Keratinocyte (primary cell): ENCODE results near the gene S100A7A. TPM values are rescaled to one million over a fixed set of nuclear protein-coding genes. Genes with fewer than 3 reads are reported as not detected.

Source experiments
- DNase-seq: peaks from one replicate; pipeline ENCODE4 v3.0.0-alpha.2; 2011; ENCODE audit warnings: low read depth, missing footprints, low spot score
- FAIRE-seq: peaks from 2 replicates; lab custom pipeline; 2011; peaks lifted over from hg19 to GRCh38; lab: Jason Lieb, UNC
- H2AFZ ChIP-seq: 2 replicates; pipeline ENCODE4 v1.6.0; 2012; ENCODE audit warnings: low read length, control low read depth, inconsistent platforms; ENCODE audit not compliant: control insufficient read depth
- H3K27ac ChIP-seq: 2 replicates; pipeline ENCODE4 v1.5.1; 2011; ENCODE audit warnings: low read length; ENCODE audit not compliant: control insufficient read depth, insufficient read depth
- H3K27me3 ChIP-seq: 3 replicates; pipeline ENCODE4 v1.6.0; 2011; ENCODE audit warnings: low read length; ENCODE audit not compliant: control insufficient read depth, insufficient read depth; ENCODE audit errors: extremely low read depth
- H3K36me3 ChIP-seq, 2 experiments: 2 replicates in 1 of 2; 3 replicates in 1 of 2; pipeline ENCODE4 v1.5.1; 2011; ENCODE audit warnings: low read length in 2 of 2, mild to moderate bottlenecking in 1 of 2; ENCODE audit not compliant: control insufficient read depth in 2 of 2, insufficient read depth in 2 of 2; ENCODE audit errors: extremely low read depth in 1 of 2
- H3K4me1 ChIP-seq: 3 replicates; pipeline ENCODE4 v1.5.1; 2011; ENCODE audit warnings: low read length; ENCODE audit not compliant: control insufficient read depth, insufficient read depth; ENCODE audit errors: extremely low read depth
- H3K4me2 ChIP-seq: 3 replicates; pipeline ENCODE4 v1.6.0; 2011; ENCODE audit warnings: low read depth, low read length; ENCODE audit not compliant: control insufficient read depth, insufficient read depth; ENCODE audit errors: extremely low read depth
- H3K4me3 ChIP-seq, 3 experiments: fragments of 200-600 bp in 1 of 3; sonication (generic) in 1 of 3; 2 replicates in 2 of 3; 3 replicates in 1 of 3; pipeline ENCODE4 v1.5.1; 2011 to 2016; ENCODE audit warnings: low read length in 3 of 3, mild to moderate bottlenecking in 3 of 3, control low read depth in 2 of 3, inconsistent platforms in 1 of 3, low read depth in 1 of 3, mixed read lengths in 1 of 3, mixed run types in 1 of 3, moderate library complexity in 1 of 3; ENCODE audit not compliant: control insufficient read depth in 2 of 3, insufficient read depth in 2 of 3; ENCODE audit errors: extremely low read depth in 1 of 3
- H3K79me2 ChIP-seq: 2 replicates; pipeline ENCODE4 v1.6.0; 2012; ENCODE audit warnings: low read length; ENCODE audit not compliant: control insufficient read depth, insufficient read depth
- H3K9ac ChIP-seq: 3 replicates; pipeline ENCODE4 v1.6.0; 2011; ENCODE audit warnings: low read length; ENCODE audit not compliant: control insufficient read depth, insufficient read depth; ENCODE audit errors: extremely low read depth
- H3K9me1 ChIP-seq: 3 replicates; pipeline ENCODE4 v1.6.0; 2011; ENCODE audit warnings: low read length; ENCODE audit not compliant: control insufficient read depth, insufficient read depth; ENCODE audit errors: extremely low read depth
- H3K9me3 ChIP-seq: 2 replicates; pipeline ENCODE4 v1.5.1; 2012; ENCODE audit warnings: low read depth, low read length; ENCODE audit not compliant: control insufficient read depth
- H4K20me1 ChIP-seq: 3 replicates; pipeline ENCODE4 v1.6.0; 2011; ENCODE audit warnings: low read length; ENCODE audit not compliant: control insufficient read depth, insufficient read depth; ENCODE audit errors: extremely low read depth
- EZH2 ChIP-seq: IDR thresholded peaks from one replicate; pipeline ENCODE4 v1.6.1; 2012; ENCODE audit warnings: inconsistent platforms, mild to moderate bottlenecking, low read length, moderate library complexity
- dilution Hi-C: fragments of 300-500 bp; cut with MboI; formaldehyde crosslinking; loops from one replicate; pipeline ENCODE4 v1.7.0; 2020; ENCODE audit warnings: low sequenced_read_pairs; ENCODE audit not compliant: extremely low pct_ligation_motif_present
- polyA plus RNA-seq, 5 experiments: library from polyadenylated mRNA; depleted of rRNA in 3 of 5; stranded (reverse) in 3 of 5; stranded (forward) in 1 of 5; unstranded in 1 of 5; fragments of >200 nt; gene quantifications; 1 replicate in 1 of 5; 2 replicates in 3 of 5; 3 replicates in 1 of 5; pipeline versions ENCODE4 v1.2.1 to v1.2.3, GENCODE V29; 2011 to 2012; ENCODE audit warnings: missing spikeins in 2 of 5, low read depth in 1 of 5, low replicate concordance in 1 of 5
- TF ChIP-seq, protein P1 (sequence below), 3 experiments: IDR thresholded peaks in 1 of 3; conservative IDR thresholded peaks in 1 of 3; optimal IDR thresholded peaks in 1 of 3; 2 replicates in 2 of 3; 3 replicates in 1 of 3; pipeline versions ENCODE3 to v1.5.1; 2011; ENCODE audit warnings: low read length in 3 of 3, mild to moderate bottlenecking in 3 of 3, moderate library complexity in 2 of 3, control low read depth in 1 of 3, inconsistent platforms in 1 of 3; ENCODE audit not compliant: insufficient read depth in 2 of 3; ENCODE audit errors: extremely low read depth in 1 of 3

Gene S100A7A
- polyA plus RNA-seq, 1 donor (not counting 4 experiments of a cell fraction or from before 2014, with no cell fraction given): not detected

DNA sequence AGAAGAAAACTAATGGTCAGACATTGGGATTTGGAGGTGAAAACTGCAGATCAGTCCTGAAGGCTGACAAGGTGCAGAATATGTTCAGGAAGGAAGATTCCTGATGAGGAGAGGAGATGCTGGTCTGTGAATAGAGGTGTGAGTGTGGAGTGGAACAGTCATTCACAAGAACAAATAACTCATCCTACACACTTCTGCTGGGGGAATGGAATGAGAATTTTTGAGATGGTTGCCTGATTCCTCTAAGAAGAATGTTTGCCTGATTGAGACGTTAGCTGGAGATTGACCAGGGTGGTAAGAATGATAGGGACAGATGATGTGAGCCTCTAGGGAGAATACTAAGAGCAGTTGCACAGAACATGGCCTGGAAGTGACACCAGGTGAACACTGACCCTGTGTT is 40.1 kb downstream of the S100A7A start:
- no peak for DNase-seq
- Histone ChIP-seq H3K4me2 (no peak overlapping the region), H3K4me1 (no peaks in the 10 kb centered on the region), H3K27ac (no peak overlapping the region), H2AFZ (no peak overlapping the region), H3K9me3 (no peaks in the 10 kb centered on the region), H3K4me3 (no peak overlapping the region), H3K27me3 (peaks cover 22% of the 10 kb centered on the region), H4K20me1 (no peaks in the 10 kb centered on the region), H3K79me2 (no peaks in the 10 kb centered on the region), H3K36me3 (no peaks in the 10 kb centered on the region), H3K9ac (no peak overlapping the region), H3K9me1 (no peaks in the 10 kb centered on the region)
- FAIRE-seq: no peak
- TF ChIP-seq, protein P1, sequence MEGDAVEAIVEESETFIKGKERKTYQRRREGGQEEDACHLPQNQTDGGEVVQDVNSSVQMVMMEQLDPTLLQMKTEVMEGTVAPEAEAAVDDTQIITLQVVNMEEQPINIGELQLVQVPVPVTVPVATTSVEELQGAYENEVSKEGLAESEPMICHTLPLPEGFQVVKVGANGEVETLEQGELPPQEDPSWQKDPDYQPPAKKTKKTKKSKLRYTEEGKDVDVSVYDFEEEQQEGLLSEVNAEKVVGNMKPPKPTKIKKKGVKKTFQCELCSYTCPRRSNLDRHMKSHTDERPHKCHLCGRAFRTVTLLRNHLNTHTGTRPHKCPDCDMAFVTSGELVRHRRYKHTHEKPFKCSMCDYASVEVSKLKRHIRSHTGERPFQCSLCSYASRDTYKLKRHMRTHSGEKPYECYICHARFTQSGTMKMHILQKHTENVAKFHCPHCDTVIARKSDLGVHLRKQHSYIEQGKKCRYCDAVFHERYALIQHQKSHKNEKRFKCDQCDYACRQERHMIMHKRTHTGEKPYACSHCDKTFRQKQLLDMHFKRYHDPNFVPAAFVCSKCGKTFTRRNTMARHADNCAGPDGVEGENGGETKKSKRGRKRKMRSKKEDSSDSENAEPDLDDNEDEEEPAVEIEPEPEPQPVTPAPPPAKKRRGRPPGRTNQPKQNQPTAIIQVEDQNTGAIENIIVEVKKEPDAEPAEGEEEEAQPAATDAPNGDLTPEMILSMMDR (optimal IDR thresholded peaks at IDR 0.05 in 1 of 3, IDR thresholded peaks at IDR 0.05 in 1 of 3, conservative IDR thresholded peaks at IDR 0.05 in 1 of 3; ENCODE audit: extremely low read depth in 1 of 3, insufficient read depth in 2 of 3, low read length in 3 of 3): no peak
- TF ChIP-seq EZH2: no peak
- dilution Hi-C loops: no loop called here

DNA sequence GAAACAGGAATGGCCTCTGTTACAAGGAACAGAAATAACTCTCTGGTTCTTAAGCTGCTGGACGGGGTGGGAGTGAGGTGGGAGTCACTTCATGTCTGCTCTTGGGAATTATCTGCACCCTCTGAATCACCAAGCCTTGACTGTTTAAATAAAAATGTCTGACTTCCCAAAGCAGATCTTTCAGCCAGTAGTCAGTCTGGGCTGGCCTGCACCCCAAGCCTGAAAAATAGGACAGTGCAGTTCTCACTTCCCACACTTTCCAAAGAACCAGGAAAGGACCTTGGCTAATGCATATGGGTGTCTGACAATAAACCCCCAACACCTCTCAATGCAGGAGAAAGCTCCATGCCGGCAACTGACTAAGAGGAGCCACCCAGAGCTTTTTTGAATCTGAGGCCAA is 43.3 kb downstream of the S100A7A start:
- dilution Hi-C loops: no loop called here
- Histone ChIP-seq H2AFZ (no peak overlapping the region), H3K9me3 (no peaks in the 10 kb centered on the region), H3K79me2 (no peaks in the 10 kb centered on the region), H3K27ac (no peak overlapping the region), H3K27me3 (peaks cover 22% of the 10 kb centered on the region), H3K36me3 (no peaks in the 10 kb centered on the region), H3K9ac (no peak overlapping the region), H3K4me2 (no peak overlapping the region), H4K20me1 (no peaks in the 10 kb centered on the region), H3K4me1 (no peaks in the 10 kb centered on the region), H3K9me1 (no peaks in the 10 kb centered on the region), H3K4me3 (no peak overlapping the region)
- FAIRE-seq (no peak), DNase-seq (no peak)
- TF ChIP-seq, protein P1 (optimal IDR thresholded peaks at IDR 0.05 in 1 of 3, IDR thresholded peaks at IDR 0.05 in 1 of 3, conservative IDR thresholded peaks at IDR 0.05 in 1 of 3; ENCODE audit: extremely low read depth in 1 of 3, insufficient read depth in 2 of 3, low read length in 3 of 3): no peak
- TF ChIP-seq EZH2: no peak
